Stimulated activated CD8-positive, alpha-beta memory T cell treated with anti-CD3 and anti-CD28 coated beads, Interleukin-4, amount 100 ng/mL, for 1 hour (primary cell): ENCODE results near the gene SLC26A3.
A peak's percentile ranks its signal among the peaks of the same experiment; 100 is the strongest.

Experiments used
- DNase-seq, 2 donors: peaks; one replicate each; pipeline ENCODE4 v3.0.0-alpha.2; 2020; ENCODE audit warnings: low read depth in 2 of 2, low spot score in 1 of 2

Gene SLC26A3

DNA sequence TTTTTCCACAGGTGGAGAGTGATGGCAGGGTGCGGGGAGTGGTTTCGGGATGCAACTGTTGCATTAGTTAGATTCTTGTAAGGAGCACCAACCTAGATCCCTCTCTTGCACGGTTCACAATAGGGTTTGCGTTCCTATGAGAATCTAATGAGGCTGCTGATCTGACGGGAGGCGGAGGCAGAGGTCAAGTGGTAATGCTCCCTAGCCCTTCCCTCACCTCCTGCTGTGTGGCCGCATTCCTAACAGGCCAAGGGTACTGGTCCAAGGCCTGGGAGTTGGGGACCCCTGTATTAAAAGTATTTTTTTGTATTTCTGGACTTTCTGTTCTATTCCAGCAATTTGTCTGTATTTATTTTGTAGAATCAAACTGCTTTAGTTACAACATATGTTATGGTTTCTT lies 51.9 kb downstream of the SLC26A3 start:
- DNase-seq = no peak

DNA sequence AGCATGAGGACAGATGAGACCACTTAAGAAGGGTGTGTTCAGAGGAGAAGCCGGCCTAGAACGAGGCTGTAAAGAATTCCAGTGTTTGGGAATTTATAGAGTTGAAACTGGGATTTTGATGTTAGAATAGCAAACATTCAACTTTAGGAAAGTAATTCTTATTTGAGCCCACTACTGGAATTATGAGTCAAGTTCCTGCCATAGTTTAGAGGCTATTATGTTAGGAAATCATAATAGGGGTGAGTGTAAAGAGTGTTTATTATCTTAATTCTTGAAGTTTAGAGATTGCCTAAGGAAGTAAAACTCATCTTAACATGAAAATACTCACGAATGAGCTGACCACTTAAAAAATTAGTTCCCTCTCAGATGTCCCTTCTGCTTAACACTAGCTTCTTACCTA lies 57.0 kb downstream of the SLC26A3 start:
- no peak for DNase-seq

DNA sequence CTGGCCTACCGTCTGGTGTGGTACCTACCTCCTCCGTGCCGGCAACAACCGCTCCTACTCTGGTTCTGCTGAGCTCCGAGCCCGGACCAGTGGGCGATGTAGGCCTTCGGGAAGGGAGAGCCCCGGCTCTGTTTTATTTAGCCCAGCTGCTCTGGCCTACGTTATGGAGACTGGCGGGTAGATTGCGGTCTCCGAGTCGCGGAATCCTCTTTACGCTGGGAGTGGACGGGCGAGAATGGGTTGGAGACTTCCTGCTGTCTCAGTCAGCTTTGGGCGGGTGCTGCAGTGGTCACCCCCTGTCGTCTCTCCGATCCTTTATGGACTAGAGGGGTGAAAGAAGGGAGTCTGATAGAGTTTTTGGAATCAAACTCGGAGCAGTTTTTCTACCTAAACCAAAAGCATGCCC lies 58.7 kb downstream of the SLC26A3 start:
- DNase-seq = peak in 1 of 2 donors; percentile 4

DNA sequence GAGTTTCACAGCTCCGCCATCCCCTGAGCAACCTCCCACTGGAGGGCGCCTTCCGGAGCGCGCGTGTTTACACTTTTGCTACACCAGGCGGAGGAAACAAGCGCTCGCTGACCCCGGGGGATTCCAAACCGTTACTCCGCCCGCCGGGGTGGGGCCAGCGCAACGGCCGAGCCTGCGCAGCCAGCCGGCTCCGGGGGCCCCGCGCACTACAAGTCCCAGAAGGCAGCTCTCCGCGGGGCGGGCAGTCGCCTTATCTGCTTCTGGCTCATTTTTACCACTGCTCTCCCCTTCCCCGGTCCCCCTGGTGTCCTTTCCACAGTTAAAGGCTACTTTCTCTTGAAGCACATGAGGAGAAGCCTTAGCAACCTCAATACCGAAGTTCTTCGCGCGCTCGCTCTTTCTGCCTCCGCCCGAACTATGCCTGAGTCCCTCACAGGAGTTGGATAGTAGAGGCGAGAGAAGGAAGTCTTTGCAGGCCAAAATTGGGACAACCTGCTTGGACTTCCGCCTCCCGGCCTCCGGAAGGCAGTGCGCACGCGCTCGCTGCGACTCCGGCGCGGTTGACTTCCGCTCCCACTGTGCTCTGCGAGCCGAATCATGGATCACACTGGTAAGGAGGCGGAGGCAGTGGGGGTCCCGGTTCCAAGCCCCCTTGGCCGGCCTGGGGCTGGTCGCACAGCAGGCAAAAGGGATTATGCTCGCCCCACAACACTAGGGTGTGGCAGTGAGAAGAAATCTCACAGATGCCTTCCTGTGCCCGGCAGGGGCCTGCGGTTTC lies 59.3 kb downstream of the SLC26A3 start, which contains the start of gene CBLL1:
Gene CBLL1 (plus strand): TSS at position 576 of the 778 bp plus-strand sequence. CDS start 22 bp downstream, at position 598.
- peak; percentile 93 to 97 for DNase-seq

DNA sequence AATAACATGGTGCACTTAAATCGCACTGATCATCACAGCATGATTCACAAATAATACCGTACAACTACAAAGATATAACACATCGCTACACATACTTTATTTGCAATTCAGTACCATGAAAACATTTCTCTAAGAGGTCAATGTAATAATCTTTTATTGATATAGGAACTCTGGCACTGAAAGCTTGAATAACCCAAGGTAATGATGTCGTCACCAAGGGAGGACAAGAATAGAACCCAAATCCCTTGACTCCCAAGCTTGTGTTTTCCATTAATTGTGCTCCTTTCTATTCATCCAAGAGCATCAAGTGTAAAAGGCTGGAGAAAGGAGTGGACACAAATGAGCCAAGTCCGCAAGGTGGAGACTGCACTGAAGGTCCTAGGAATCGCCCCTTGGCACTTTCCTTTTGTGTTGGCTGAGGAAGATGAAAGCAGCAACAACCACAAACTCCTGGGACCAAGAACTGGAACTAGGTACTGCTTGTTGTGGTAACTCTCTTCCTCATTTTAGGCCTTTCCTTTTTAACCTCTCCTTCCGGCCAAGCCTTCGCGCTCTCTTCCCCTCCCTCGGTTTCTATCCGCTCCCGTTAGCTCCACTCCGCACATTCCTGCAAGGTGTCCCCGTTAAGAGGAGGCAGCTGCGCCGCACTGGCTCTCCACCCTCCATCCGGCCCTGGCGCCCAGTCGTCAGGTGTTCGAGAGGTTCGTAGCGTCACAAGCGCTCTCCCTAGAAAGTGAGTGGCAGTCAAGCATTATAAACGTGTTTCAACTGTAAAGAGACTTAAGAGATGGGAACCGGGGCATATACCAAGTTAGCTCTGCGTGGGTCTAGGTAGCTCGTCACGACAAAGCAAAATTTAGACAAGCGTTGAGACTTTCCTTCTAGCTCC lies 60.1 kb downstream of the SLC26A3 start:
- DNase-seq = no peak

DNA sequence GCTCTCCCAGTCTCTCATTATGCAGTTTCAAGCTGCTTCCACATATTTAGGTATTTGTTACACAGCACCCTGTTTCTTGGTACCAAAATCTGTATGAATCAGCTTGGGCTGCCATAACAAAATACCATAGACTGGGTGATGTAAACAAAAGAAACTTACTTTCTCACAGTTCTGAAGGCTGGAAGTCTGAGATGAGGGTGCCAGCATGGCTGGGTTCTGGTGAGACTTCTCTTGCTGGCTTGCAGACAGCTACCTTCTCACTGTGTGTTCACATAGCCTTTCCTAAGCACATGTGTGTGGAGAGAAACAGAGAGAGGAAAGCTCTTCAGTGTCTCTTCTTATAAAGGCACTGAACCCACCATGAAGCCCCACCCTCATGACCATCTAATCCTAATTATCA lies 74.7 kb downstream of the SLC26A3 start:
- no peak for DNase-seq

DNA sequence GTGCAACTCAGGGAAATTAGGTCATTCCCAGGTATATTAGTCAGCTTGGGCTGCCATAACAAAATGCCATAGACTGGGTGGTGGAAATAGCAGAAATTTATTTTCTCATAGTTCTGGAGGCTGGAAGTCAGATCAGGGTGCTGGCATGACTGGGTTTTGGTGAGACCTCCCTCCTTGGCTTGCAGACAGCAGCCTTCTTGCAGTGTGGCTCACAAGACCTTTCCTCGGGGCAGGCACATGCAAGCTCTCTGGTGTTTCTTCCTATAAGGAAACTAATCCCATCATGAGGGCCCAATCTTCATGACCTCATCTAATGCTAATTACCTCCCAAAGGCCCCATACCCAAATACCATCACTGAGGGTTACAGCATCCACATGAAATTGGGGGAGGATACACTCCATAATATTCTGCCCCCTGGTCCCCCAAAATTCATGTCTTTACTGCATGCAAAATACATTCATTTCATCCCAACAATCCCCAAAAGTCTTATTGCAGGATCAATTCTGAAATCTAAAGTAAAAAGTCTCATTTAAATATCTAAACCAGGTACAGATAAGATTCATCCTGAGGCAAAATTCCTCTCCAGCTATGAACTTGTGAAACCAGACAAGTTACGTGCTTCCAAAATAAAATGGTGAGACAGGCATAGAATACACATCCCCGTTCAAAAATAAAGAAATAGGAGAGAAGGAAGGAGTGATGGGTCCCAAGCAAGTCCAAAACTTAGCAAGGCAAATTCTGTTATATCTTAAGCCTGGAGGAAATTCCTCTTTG lies 76.5 kb downstream of the SLC26A3 start:
- DNase-seq = no peak

DNA sequence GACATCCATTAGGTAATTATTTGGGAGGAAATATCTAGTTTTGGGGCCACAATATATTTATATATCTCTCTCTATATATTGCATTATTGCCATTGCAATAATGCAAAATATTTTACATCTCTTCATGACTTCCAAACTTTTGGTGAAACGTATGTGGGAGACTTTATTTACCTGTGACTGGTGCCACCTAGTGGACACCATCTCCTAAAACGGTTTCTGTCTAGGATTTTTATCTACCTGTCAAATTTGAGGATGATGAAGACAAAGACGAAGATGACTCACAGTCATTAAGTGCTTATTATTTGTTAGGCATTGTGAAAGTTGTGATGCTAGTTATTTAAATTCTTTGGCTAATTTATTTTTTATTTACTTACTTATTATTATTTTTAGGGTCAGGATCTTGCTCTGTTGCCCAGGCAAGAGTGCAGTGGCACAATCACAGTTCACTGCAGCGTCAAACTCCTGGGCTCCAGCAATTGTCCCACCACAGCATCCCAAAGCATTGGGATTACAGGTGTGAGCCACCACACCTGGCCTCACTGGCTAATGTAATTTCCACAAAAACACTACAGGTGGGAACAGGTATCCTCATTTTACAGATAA lies 77.8 kb downstream of the SLC26A3 start:
- peak in 1 of 2 donors; percentile 8 for DNase-seq

DNA sequence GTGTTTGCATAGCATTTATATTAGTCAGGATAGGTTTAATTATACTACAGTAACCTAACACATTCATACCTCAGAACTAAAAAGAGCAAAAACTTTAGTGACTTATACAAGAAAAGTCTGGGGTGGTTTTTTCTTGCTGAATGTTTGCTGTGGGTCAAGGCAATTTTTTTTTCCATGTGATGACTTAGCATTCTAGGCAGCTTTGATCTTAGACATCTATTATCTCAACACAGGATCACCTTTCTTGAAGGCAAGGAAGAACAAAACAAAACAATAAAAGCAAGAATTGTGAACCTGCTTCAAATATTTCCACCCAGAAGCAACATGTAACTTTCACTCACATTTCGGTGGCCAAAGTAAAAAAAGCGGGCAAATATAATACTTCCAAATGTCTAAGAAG lies 79.8 kb downstream of the SLC26A3 start:
- no peak for DNase-seq

DNA sequence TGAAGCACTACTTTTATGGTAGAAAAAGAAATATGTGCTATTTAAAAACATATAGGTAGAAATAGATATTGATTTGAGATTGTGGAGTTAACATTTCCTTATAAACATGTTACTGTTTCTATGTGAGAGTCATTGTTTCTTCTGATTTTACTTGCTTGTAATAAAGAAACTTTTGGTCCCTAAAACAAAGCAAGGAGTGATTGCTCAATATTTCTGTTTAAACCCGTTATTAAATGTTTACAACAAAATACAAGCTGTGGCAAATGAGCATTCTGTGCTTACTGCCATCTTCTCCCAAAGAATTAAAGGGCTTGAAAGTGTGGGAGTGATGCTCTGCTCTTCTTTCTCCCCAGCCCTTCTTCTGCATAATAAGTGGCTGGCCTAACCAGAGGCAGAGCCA lies 81.7 kb downstream of the SLC26A3 start:
- DNase-seq = no peak

DNA sequence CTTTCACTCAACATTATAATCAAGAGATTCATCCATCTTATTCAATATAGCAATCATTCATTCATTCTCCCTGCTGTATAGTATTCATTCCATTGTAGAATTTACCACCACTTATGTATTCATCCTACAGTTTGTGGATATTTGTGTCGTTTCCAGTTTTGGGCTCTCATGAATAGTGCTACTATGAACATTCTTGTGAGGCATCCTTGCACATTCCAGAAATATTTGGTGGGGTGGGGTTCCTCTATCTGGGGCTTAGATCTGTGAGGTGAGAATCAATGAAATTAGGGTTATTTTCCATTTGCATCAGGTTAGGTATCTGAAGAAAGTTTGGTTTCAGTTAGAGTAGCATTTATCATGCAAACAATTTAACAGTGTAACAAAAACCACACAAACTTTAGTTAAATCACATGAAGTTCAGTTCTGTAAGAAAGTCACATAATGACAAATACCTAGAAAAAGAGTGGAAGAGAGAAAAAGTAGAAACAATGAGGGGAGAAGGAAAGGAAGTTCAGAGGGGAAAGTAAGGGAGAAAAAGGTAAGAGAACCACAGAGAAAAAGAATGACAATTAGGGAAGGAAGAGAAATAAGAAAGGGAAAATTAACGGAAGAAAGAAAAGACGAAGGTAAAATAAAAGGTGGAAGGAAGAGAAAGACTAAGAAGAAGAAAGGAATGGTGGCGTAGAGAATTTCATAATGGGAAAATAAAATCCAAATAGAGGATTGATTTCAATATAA lies 84.4 kb downstream of the SLC26A3 start:
- no peak for DNase-seq

DNA sequence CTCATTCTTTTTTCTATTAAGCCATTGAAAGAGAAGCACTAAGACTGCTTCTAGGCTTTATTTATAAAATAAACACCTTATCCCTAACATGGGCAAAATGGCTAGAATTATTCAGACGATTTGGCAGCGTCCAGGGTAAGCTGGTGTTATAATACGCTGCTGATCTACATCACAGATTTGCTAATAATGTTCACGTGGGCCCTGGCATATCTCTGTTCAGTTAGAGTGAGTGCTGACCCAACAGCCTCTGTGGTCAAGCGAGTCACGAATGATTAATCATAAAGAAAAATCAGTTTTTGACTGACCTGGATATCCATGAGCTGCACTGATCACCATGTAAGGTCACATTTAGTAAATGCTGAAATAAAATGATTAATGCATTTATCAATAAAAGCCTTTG lies 87.5 kb downstream of the SLC26A3 start:
- DNase-seq = no peak
